IMR-90 (cell line): ENCODE measurements around the gene TAF8. TPM values are rescaled to one million over a fixed set of nuclear protein-coding genes. Genes with fewer than 3 reads are reported as not detected.

Experiments used
- ATAC-seq: fragments of 200-7000 bp; cut with Tn5 transposase; 2 replicates; pipeline ENCODE4 v1.9.1; 2020; ENCODE audit warnings: low read depth, mild to moderate bottlenecking, moderate library complexity
- BruUV-seq: library from RNA; stranded (reverse); fragments of 400-500 nt; replicated peaks from 2 replicates; lab custom pipeline; 2021; lab: Mats Ljungman, UMichigan
- CTCF ChIA-PET: fragments of 300-600 bp; formaldehyde crosslinking; extraction: SDS; loops from one replicate; lab custom pipeline; 2021; ENCODE audit warnings: antibody characterized with exemption; lab: Yijun Ruan, JAX
- POLR2A ChIA-PET: fragments of 300-600 bp; sonication (Branson Sonifier 250); formaldehyde crosslinking; loops from one replicate; lab custom pipeline; 2022; ENCODE audit warnings: antibody characterized with exemption; ENCODE audit not compliant: unreplicated experiment; lab: Charles Lee
- DNase-seq: peaks from one replicate; pipeline ENCODE4 v3.0.0; 2013
- H2AFZ ChIP-seq: replicated peaks from 2 replicates; pipeline ENCODE3; 2013; ENCODE audit warnings: low read length, mild to moderate bottlenecking; ENCODE audit not compliant: poor library complexity
- H2AK5ac ChIP-seq: 2 replicates; pipeline ENCODE4 v1.6.1; 2013; ENCODE audit warnings: low read depth, low read length, inconsistent platforms
- H2AK9ac ChIP-seq: replicated peaks from 2 replicates; pipeline ENCODE3; 2013; ENCODE audit warnings: mild to moderate bottlenecking, low read depth, low read length, moderate library complexity; ENCODE audit not compliant: poor library complexity
- H2BK120ac ChIP-seq: 2 replicates; pipeline ENCODE4 v1.6.1; 2013; ENCODE audit warnings: low read depth, low read length, inconsistent platforms
- H2BK15ac ChIP-seq: 3 replicates; pipeline ENCODE4 v1.6.1; 2013; ENCODE audit warnings: low read depth, low read length, inconsistent platforms
- H2BK20ac ChIP-seq: 2 replicates; pipeline ENCODE4 v1.6.1; 2013; ENCODE audit warnings: low read depth, mild to moderate bottlenecking, inconsistent platforms, low read length, moderate library complexity
- H2BK5ac ChIP-seq: 2 replicates; pipeline ENCODE4 v1.6.1; 2013; ENCODE audit warnings: mild to moderate bottlenecking, low read depth, low read length, inconsistent platforms; ENCODE audit not compliant: poor library complexity, severe bottlenecking
- H3K14ac ChIP-seq: replicated peaks from 2 replicates; pipeline ENCODE4 v1.6.1; 2013; ENCODE audit warnings: low read depth, low read length, inconsistent platforms
- H3K18ac ChIP-seq: 2 replicates; pipeline ENCODE4 v1.6.1; 2013; ENCODE audit warnings: low read depth, low read length, control low read depth
- H3K23ac ChIP-seq: 2 replicates; pipeline ENCODE4 v1.6.1; 2013; ENCODE audit warnings: low read depth, low read length, inconsistent platforms
- H3K27ac ChIP-seq: 2 replicates; pipeline ENCODE4 v1.5.1; 2013; ENCODE audit warnings: mild to moderate bottlenecking, control low read depth, low read length; ENCODE audit not compliant: insufficient read depth
- H3K27me3 ChIP-seq: 2 replicates; pipeline ENCODE4 v1.6.1; 2013; ENCODE audit warnings: low read length; ENCODE audit not compliant: control insufficient read depth, insufficient read depth
- H3K36me3 ChIP-seq: 2 replicates; pipeline ENCODE4 v1.6.1; 2013; ENCODE audit warnings: low read length, mixed read lengths; ENCODE audit not compliant: control insufficient read depth, insufficient read depth
- H3K4ac ChIP-seq: 2 replicates; pipeline ENCODE4 v1.6.1; 2013; ENCODE audit warnings: low read depth, low read length, inconsistent platforms
- H3K4me1 ChIP-seq: 2 replicates; pipeline ENCODE4 v1.6.1; 2013; ENCODE audit warnings: low read length, mixed read lengths; ENCODE audit not compliant: control insufficient read depth, insufficient read depth
- H3K4me2 ChIP-seq: 2 replicates; pipeline ENCODE4 v1.6.1; 2013; ENCODE audit warnings: low read depth, mild to moderate bottlenecking, control low read depth, low read length, moderate library complexity
- H3K4me3 ChIP-seq: 2 replicates; pipeline ENCODE4 v1.5.1; 2013; ENCODE audit warnings: low read depth, mild to moderate bottlenecking, control low read depth, low read length, moderate library complexity; ENCODE audit not compliant: insufficient read depth
- H3K56ac ChIP-seq: 2 replicates; pipeline ENCODE4 v1.6.1; 2013; ENCODE audit warnings: low read length, inconsistent platforms; ENCODE audit not compliant: insufficient read depth; ENCODE audit errors: extremely low read depth
- H3K79me1 ChIP-seq, 2 experiments: 2 replicates each; pipeline ENCODE4 v1.6.1; 2013; ENCODE audit warnings: low read length in 2 of 2, inconsistent platforms in 1 of 2, low read depth in 1 of 2
- H3K9ac ChIP-seq: 2 replicates; pipeline ENCODE4 v1.6.1; 2013; ENCODE audit warnings: low read depth, low read length, control low read depth
- H3K9me1 ChIP-seq: 2 replicates; pipeline ENCODE4 v1.6.1; 2013; ENCODE audit warnings: low read length, inconsistent platforms; ENCODE audit not compliant: insufficient read depth
- H3K9me3 ChIP-seq: 2 replicates; pipeline ENCODE4 v1.6.1; 2013; ENCODE audit warnings: low read length; ENCODE audit not compliant: control insufficient read depth, insufficient read depth
- H4K20me1 ChIP-seq: 2 replicates; pipeline ENCODE4 v1.6.1; 2013; ENCODE audit warnings: low read length, inconsistent platforms; ENCODE audit not compliant: insufficient read depth
- H4K5ac ChIP-seq: 2 replicates; pipeline ENCODE4 v1.6.1; 2013; ENCODE audit warnings: mild to moderate bottlenecking, low read depth, low read length, control low read depth
- H4K8ac ChIP-seq, 2 experiments: 2 replicates each; pipeline ENCODE4 v1.6.1; 2013; ENCODE audit warnings: low read depth in 2 of 2, low read length in 2 of 2, control low read depth in 1 of 2, inconsistent platforms in 1 of 2
- H4K91ac ChIP-seq: 2 replicates; pipeline ENCODE4 v1.6.1; 2013; ENCODE audit warnings: low read depth, low read length, inconsistent platforms; ENCODE audit not compliant: insufficient read depth
- CTCF ChIP-seq: conservative IDR thresholded peaks from 2 replicates; pipeline ENCODE4 v1.5.1; 2012; ENCODE audit warnings: mild to moderate bottlenecking, low read depth, low read length, improper control_type of control experiment
- dilution Hi-C: fragments of 300-500 bp; cut with HindIII; formaldehyde crosslinking; loops from one replicate; pipeline ENCODE4 v1.14.3; 2018; ENCODE audit warnings: low sequenced_read_pairs; ENCODE audit not compliant: unreplicated experiment
- in situ Hi-C: fragments of 300-500 bp; cut with MboI; formaldehyde crosslinking; loops from 3 replicates; pipeline ENCODE4 v1.14.3; 2019; ENCODE audit warnings: low sequenced_read_pairs, inconsistent platforms, mixed read lengths
- intact Hi-C: fragments of 100-400 bp; cut with micrococcal nuclease; formaldehyde crosslinking; loops from 2 replicates; pipeline ENCODE4 v1.10.0; 2022
- polyA plus RNA-seq, 3 experiments: library from polyadenylated mRNA; depleted of rRNA; stranded (reverse); fragments of >200 nt; gene quantifications; 2 replicates each; pipeline ENCODE4 v1.2.3, GENCODE V29; 2012; ENCODE audit warnings: low replicate concordance in 1 of 3
- total RNA-seq: library from RNA; depleted of rRNA; stranded (reverse); fragments of >200 nt; gene quantifications from 2 replicates; pipeline ENCODE4 v1.2.3, GENCODE V29; 2012

The TAF8 gene
- total and polyA plus RNA-seq, 2 of the 4 experiments (the other 2 are of a cell fraction): 14.3 to 22.8 TPM

DNA sequence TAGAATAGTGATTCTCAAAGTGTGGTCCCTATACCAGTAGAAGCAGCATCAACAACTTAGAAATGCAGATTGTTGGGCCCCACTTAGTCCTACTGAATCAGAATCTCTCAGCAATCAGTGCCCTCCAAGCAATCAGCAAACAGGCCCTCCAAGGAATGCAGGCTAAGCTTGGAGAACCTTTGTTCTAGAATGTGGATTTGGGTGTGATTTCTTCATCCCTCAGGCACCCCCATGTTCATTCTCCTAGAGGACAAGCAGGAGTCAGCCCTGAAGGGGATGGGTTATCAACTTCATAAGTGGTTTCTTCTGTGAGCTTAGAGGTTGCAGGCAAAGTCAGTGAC lies 40.5 kb upstream of the TAF8 start:
- Histone ChIP-seq H3K79me1 (no peaks in the 10 kb centered on the region), H4K91ac (no peak overlapping the region), H3K56ac (no peak overlapping the region), H2AFZ (peak overlapping the region; percentile 64), H3K4me1 (peaks cover 6% of the 10 kb centered on the region), H3K18ac (no peak overlapping the region), H2BK20ac (no peak overlapping the region), H2BK5ac (no peak overlapping the region), H3K27ac (no peak overlapping the region), H2AK9ac (no peak overlapping the region), H3K4me2 (no peak overlapping the region), H3K4ac (no peak overlapping the region), H2BK120ac (no peak overlapping the region), H3K9ac (no peak overlapping the region), H3K23ac (peak overlapping the region; percentile 15; the same call in 1 of the 2 replicates), H4K5ac (no peak overlapping the region), H3K4me3 (no peak overlapping the region), H2BK15ac (no peak overlapping the region), H3K27me3 (no peaks in the 10 kb centered on the region), H4K8ac (no peak overlapping the region), H3K9me3 (no peaks in the 10 kb centered on the region), H2AK5ac (no peak overlapping the region), H3K9me1 (no peaks in the 10 kb centered on the region), H4K20me1 (no peaks in the 10 kb centered on the region), H3K14ac (peak overlapping the region; percentile 30; the same call in 1 of the 2 replicates), H3K36me3 (no peaks in the 10 kb centered on the region)
- in situ Hi-C loops (no loop called here), intact Hi-C loops (no loop called here), dilution Hi-C loops (no loop called here)
- DNase-seq (no peak), ATAC-seq (no peak)
- no TSS peak for BruUV-seq
- ChIA-PET POLR2A (no interaction called here), CTCF (no interaction called here)
- TF ChIP-seq CTCF: no peak
